K562 (cell line): Measurements from ENCODE around the gene DUSP3. TPM values are rescaled to one million over a fixed set of nuclear protein-coding genes. Genes with fewer than 3 reads are reported as not detected.
A peak's percentile ranks its signal among the peaks of the same experiment; 100 is the strongest.

ENCODE experiments used
- BDP1 ChIP-seq: IDR thresholded peaks from 3 replicates; pipeline ENCODE4 v1.6.1; 2011; ENCODE audit not compliant: insufficient read length, insufficient read depth
- BHLHE40 ChIP-seq: IDR thresholded peaks from 2 replicates; pipeline ENCODE4 v1.6.1; 2011; ENCODE audit warnings: low read length, improper control_type of control experiment
- CBX3 ChIP-seq, 2 experiments: IDR thresholded peaks; 1 replicate in 1 of 2; 2 replicates in 1 of 2; pipeline ENCODE4 v1.6.1; 2012; ENCODE audit warnings: inconsistent platforms in 2 of 2, low read length in 2 of 2, borderline replicate concordance in 1 of 2, control low read depth in 1 of 2
- CBX5 ChIP-seq: IDR thresholded peaks from 2 replicates; pipeline ENCODE4 v1.6.1; 2014; ENCODE audit warnings: low read depth, borderline replicate concordance
- CEBPZ ChIP-seq: fragments of 150-350 bp; IDR thresholded peaks from 2 replicates; pipeline ENCODE4 v1.6.1; 2014; ENCODE audit warnings: low read depth, mild to moderate bottlenecking, low read length, borderline replicate concordance
- E2F6 ChIP-seq, 2 experiments: IDR thresholded peaks; 2 replicates each; pipeline ENCODE4 v1.6.1; 2011; ENCODE audit warnings: borderline replicate concordance in 1 of 2, control low read depth in 1 of 2, low read depth in 1 of 2, low read length in 1 of 2, mild to moderate bottlenecking in 1 of 2, mixed read lengths in 1 of 2, moderate library complexity in 1 of 2; ENCODE audit not compliant: insufficient read depth in 1 of 2, insufficient read length in 1 of 2, poor library complexity in 1 of 2, severe bottlenecking in 1 of 2; ENCODE audit errors: extremely low read depth in 1 of 2
- EGR1 ChIP-seq: fragments of 450-650 bp; conservative IDR thresholded peaks from 2 replicates; pipeline ENCODE4 v1.6.1; 2017; ENCODE audit warnings: mild to moderate bottlenecking
- L3MBTL2 ChIP-seq: fragments of 450-650 bp; IDR thresholded peaks from 2 replicates; pipeline ENCODE4 v1.6.1; 2016; ENCODE audit warnings: mild to moderate bottlenecking, moderate library complexity
- MAX ChIP-seq: sonication (generic); formaldehyde crosslinking; IDR thresholded peaks from 2 replicates; pipeline ENCODE4 v1.9.0; 2022; ENCODE audit warnings: mild to moderate bottlenecking, missing genetic modification reagents
- MEF2D ChIP-seq: conservative IDR thresholded peaks from 2 replicates; pipeline ENCODE4 v1.6.1; 2016; ENCODE audit warnings: low read depth, missing genetic modification characterization, missing compliant biosample characterization
- PKNOX1 ChIP-seq: fragments of 450-650 bp; IDR thresholded peaks from 2 replicates; pipeline ENCODE4 v1.6.1; 2016
- STAG1 ChIP-seq: sonication (generic); formaldehyde crosslinking; IDR thresholded peaks from 2 replicates; pipeline ENCODE4 v1.5.0; 2020; ENCODE audit warnings: missing genetic modification reagents, borderline replicate concordance
- THAP12 ChIP-seq: fragments of 250-450 bp; sonication (Bioruptor Pico); IDR thresholded peaks from 2 replicates; pipeline ENCODE4 v1.9.0; 2021; ENCODE audit warnings: mild to moderate bottlenecking, inconsistent platforms
- USF1 ChIP-seq: sonication (generic); formaldehyde crosslinking; IDR thresholded peaks from 2 replicates; pipeline ENCODE4 v1.9.0; 2022; ENCODE audit warnings: mild to moderate bottlenecking, missing genetic modification reagents
- USF2 ChIP-seq: sonication (generic); formaldehyde crosslinking; IDR thresholded peaks from 2 replicates; pipeline ENCODE4 v1.5.0; 2020; ENCODE audit warnings: missing genetic modification reagents
- ZFX ChIP-seq: sonication (generic); formaldehyde crosslinking; IDR thresholded peaks from 2 replicates; pipeline ENCODE4 v1.8.0; 2022; ENCODE audit warnings: mild to moderate bottlenecking, missing genetic modification reagents, moderate library complexity
- polyA plus RNA-seq, 8 experiments: library from polyadenylated mRNA; depleted of rRNA in 4 of 8; stranded (reverse) in 5 of 8; unstranded in 3 of 8; fragments of >200 nt; fragmentation: Nextera tagmentation in 2 of 8; fragmentation: Illumina TruSeq in 1 of 8; extraction: Ambion mirVana in 2 of 8; extraction: Trizol in 1 of 8; gene quantifications; 2 replicates each; pipeline versions ENCODE4 v1.2.1 to v1.2.3, GENCODE V29; 2011 to 2014; ENCODE audit warnings: inconsistent platforms in 1 of 8, missing spikeins in 1 of 8
- total RNA-seq, 7 experiments: library from RNA; depleted of rRNA in 6 of 7; stranded (reverse); fragments of >200 nt in 6 of 7; fragmentation: Illumina TruSeq in 2 of 7; extraction: Trizol in 2 of 7; gene quantifications; 2 replicates each; pipeline versions ENCODE4 v1.2.1 to v1.2.3, GENCODE V29; 2011 to 2021; ENCODE audit warnings: low replicate concordance in 1 of 7

The DUSP3 gene
- total and polyA plus RNA-seq, 9 of the 15 experiments (the other 6 are each of a cell fraction or from before 2014, with no cell fraction given): 4.1 to 19.8 (median 12.3) TPM

- 0 out of 2 replicates have a peak, but pooled peaks have one; percentile 16 for TF ChIP-seq STAG1 (CRISPR knock-in tag)
- no peak for TF ChIP-seq MEF2D
- peak; percentile 63 for TF ChIP-seq EGR1
- TF ChIP-seq CBX3 (IDR thresholded peaks at IDR 0.05; ENCODE audit: borderline replicate concordance in 1 of 2, low read length in 2 of 2): no peak
- TF ChIP-seq BDP1: no peak
- TF ChIP-seq E2F6 (IDR thresholded peaks at IDR 0.05; ENCODE audit: borderline replicate concordance in 1 of 2, extremely low read depth in 1 of 2, insufficient read depth in 1 of 2, insufficient read length in 1 of 2, low read depth in 1 of 2, low read length in 1 of 2, poor library complexity in 1 of 2, severe bottlenecking in 1 of 2): peak in 1 of 2 experiments; percentile 49
- 0 out of 2 replicates have a peak, but pooled peaks have one; percentile 17 for TF ChIP-seq USF2 (CRISPR knock-in tag)
- TF ChIP-seq THAP12 (CRISPR knock-in tag): no peak
- TF ChIP-seq L3MBTL2: peak; percentile 45; the same call in 1 of the 2 replicates
- TF ChIP-seq ZFX (CRISPR knock-in tag): peak; percentile 69
- no peak for TF ChIP-seq CBX5
- TF ChIP-seq USF1 (CRISPR knock-in tag): peak; percentile 43
- TF ChIP-seq CEBPZ: no peak
- TF ChIP-seq BHLHE40: peak; percentile 64
- 0 out of 2 replicates have a peak, but pooled peaks have one; percentile 13 for TF ChIP-seq MAX (CRISPR knock-in tag)
- TF ChIP-seq PKNOX1: no peak
Observed at GRCh38 chr17:43758497-43759174, 20.1 kb downstream of the DUSP3 start, which contains the start of gene SOST (continued).
